ENCODE results near the gene POLD2. TPM values are rescaled to one million over a fixed set of nuclear protein-coding genes. Genes with fewer than 3 reads are reported as not detected.

Gene POLD2
- total RNA-seq, 4 donors from 2014 or later = 50.8 to 69.0 (median 58.7) TPM

DNA sequence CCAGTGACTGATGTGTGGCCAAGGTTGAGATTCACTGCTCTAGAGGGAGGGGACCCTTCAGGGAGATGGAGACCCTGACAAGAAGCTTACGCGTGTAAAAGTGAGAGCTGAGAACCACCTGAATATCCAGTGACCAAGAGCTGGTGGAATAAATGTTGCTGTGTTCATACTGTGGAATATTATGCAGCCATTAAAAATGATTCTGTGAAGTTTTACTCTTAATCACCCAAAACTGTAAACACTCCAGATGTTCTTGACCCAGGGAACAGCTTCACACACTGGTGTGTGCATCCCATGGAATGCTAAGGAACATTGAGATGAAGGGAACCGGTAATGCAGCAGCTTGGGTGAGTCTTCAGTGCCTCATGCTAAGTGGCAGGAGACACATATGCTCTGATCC is 36.7 kb downstream of the POLD2 start:
- WGBS, 2 donors = 96 to 97% methylated on average over 3 of the region's 3 CpGs
- intact Hi-C loops (cut with DNase I; ENCODE audit: low total_unique reads) = no loop called here

DNA sequence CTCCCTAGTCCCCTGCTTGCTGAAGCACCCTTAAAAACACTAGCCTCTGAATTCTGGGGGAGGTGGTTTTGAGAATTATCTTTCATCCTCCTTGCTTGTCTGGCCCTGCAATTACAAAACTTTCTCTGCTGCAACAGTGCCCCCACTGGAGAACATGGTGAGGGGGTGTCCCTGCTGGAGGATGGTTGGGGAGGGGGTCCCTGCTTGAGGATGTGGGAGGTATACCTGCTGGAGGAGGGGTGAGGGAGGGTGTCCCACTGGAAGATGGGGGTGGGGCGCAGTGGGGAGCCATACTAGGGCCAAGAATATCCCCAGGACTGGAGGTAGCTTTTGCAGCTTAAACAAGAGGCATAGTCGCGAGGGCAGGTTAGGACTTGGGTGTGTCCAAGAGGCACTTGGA is 37.8 kb downstream of the POLD2 start:
- TF ChIP-seq POLR2A (IDR thresholded peaks at IDR 0.05) = no peak
- TF ChIP-seq, protein P1, sequence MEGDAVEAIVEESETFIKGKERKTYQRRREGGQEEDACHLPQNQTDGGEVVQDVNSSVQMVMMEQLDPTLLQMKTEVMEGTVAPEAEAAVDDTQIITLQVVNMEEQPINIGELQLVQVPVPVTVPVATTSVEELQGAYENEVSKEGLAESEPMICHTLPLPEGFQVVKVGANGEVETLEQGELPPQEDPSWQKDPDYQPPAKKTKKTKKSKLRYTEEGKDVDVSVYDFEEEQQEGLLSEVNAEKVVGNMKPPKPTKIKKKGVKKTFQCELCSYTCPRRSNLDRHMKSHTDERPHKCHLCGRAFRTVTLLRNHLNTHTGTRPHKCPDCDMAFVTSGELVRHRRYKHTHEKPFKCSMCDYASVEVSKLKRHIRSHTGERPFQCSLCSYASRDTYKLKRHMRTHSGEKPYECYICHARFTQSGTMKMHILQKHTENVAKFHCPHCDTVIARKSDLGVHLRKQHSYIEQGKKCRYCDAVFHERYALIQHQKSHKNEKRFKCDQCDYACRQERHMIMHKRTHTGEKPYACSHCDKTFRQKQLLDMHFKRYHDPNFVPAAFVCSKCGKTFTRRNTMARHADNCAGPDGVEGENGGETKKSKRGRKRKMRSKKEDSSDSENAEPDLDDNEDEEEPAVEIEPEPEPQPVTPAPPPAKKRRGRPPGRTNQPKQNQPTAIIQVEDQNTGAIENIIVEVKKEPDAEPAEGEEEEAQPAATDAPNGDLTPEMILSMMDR (IDR thresholded peaks at IDR 0.05) = no peak
- WGBS, 2 donors = 63 to 69% methylated on average over 3 of the region's 3 CpGs
- intact Hi-C loops (cut with DNase I; ENCODE audit: low total_unique reads) = no loop called here
- no peak overlapping the region for H3K4me3 ChIP-seq (ENCODE audit: low read depth, poor library complexity, severe bottlenecking)
- no peak for DNase-seq (ENCODE audit: low spot score in 2 of 2)

More for the DNA sequence above, 36.7 kb downstream of the POLD2 start:
- no peak overlapping the region for H3K4me3 ChIP-seq (ENCODE audit: low read depth, poor library complexity, severe bottlenecking)
- TF ChIP-seq POLR2A (IDR thresholded peaks at IDR 0.05) = no peak
- TF ChIP-seq, protein P1 (IDR thresholded peaks at IDR 0.05) = no peak
- no peak for DNase-seq (ENCODE audit: low spot score in 2 of 2)

DNA sequence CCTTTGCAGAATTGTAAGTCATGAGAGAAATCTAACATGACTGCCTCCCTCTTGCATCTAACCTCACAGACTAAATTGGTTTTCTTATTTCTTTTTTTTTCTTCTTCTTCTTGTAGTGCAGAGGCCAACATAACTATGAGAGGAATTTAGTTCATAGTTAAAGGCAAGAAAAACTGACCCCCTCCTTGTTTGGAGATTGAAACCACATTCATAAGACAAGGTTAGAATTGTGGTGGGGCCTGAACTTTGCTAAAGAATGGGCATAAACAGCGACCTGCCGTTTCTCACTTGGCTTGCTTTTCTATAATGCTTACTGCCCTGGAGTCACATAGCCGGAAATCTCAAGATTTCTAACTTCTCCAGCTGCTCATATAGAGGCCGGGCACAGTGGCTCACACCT is 38.6 kb downstream of the POLD2 start:
- 72 to 75% methylated on average over 4 of the region's 4 CpGs for WGBS, 2 donors
- TF ChIP-seq, protein P1 (IDR thresholded peaks at IDR 0.05) = no peak
- no peak for TF ChIP-seq POLR2A (IDR thresholded peaks at IDR 0.05)
- H3K4me3 ChIP-seq (ENCODE audit: low read depth, poor library complexity, severe bottlenecking) = no peak overlapping the region
- intact Hi-C loops (cut with DNase I; ENCODE audit: low total_unique reads) = no loop called here
- no peak for DNase-seq (ENCODE audit: low spot score in 2 of 2)

DNA sequence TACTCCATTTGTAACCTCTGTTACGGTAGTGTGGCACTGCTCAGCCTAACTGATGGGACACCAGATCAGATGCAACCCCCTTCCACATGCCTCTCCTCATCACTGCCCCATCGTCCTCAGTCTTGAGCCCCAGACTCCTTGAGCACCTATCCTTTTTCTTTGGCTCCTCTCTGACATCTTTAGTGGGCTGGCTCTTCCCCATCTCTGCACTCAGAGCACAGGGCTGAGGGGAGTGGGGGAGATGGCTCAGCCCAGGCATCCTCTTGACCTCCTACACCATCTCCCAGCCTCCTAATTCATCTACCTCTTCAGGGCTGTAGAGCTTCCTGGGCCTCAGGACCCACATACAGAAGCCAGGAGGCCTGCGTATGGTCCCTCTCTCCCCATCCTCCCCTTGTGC is 39.6 kb downstream of the POLD2 start:
- intact Hi-C loops (cut with DNase I; ENCODE audit: low total_unique reads) = no loop called here
- no peak overlapping the region for H3K4me3 ChIP-seq (ENCODE audit: low read depth, poor library complexity, severe bottlenecking)
- WGBS, 2 donors = 88 to 95% methylated on average over 3 of the region's 3 CpGs
- TF ChIP-seq, protein P1 (IDR thresholded peaks at IDR 0.05) = no peak
- TF ChIP-seq POLR2A (IDR thresholded peaks at IDR 0.05) = no peak
- no peak for DNase-seq (ENCODE audit: low spot score in 2 of 2)

DNA sequence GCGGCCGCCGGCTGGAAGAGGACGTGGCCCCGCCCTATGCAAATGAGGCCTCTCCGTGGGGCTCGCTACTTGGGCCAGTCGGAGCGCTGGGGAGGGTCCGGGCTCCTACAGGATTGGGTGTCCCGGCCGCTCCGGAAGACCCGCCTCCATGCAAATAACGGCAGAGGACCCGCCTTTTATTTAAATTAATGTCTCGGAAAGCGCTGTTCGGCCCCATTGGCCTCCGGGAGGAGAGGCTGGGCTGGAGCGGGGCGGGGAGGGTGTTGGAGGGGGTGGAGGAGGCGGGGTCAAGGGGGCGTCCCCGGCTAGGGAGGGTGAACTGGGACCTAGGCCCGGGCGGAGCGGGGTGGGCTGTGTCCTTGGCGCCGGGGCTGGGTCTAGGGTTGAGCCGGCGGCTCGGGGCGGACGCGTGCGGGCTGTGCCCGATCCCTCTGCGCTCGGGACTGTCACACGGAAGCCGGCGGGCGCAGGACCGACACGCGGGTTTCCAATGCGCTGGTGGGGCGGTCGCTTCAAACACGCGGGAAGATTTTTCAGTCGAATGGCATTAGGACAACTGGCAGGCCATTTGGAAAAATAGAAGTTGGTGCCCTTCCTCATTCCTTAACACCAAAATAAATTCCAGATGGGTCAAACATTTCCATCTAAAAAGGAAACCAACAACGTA is 40.7 kb downstream of the POLD2 start:
- intact Hi-C loops (cut with DNase I; ENCODE audit: low total_unique reads) = no loop called here
- H3K4me3 ChIP-seq (ENCODE audit: low read depth, poor library complexity, severe bottlenecking) = peak overlapping the region; percentile 34
- 0 to 1% methylated on average over 49 to 52 of the region's 54 CpGs for WGBS, 2 donors
- peak in 1 of 2 donors; percentile 5 for TF ChIP-seq POLR2A (IDR thresholded peaks at IDR 0.05)
- TF ChIP-seq, protein P1 (IDR thresholded peaks at IDR 0.05) = no peak
- peak; percentile 99 to 100 for DNase-seq (ENCODE audit: low spot score in 2 of 2)

DNA sequence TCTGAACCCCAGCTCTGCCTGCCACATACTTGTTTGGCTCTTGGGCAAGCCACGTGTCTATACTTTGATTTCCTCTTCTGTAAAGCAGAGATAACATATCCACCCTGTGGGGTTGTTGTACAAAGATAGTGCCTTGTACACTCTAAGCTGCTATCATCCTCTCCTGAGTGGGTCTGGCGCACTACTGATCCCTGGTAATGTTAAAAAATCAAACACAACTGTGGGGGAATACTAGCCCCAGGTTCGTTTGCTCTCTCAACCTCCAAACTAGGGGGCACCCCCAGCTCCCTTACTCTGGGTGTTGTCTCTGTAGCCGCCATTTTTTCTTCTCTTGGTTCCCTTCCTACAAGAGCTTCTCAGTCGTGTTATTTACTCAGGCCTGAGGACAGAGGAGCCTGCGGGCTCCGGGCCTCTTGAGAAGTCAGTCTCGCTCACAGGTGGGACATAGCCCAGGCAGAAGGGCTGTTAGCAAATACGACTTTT is 42.0 kb downstream of the POLD2 start:
- no peak for DNase-seq (ENCODE audit: low spot score in 2 of 2)
- intact Hi-C loops (cut with DNase I; ENCODE audit: low total_unique reads) = no loop called here
- TF ChIP-seq, protein P1 (IDR thresholded peaks at IDR 0.05) = no peak
- TF ChIP-seq POLR2A (IDR thresholded peaks at IDR 0.05) = no peak
- H3K4me3 ChIP-seq (ENCODE audit: low read depth, poor library complexity, severe bottlenecking) = no peak overlapping the region
- 50 to 51% methylated on average over 9 of the region's 9 CpGs for WGBS, 2 donors
